ENCODE measurements around the gene KDM3A.

The KDM3A gene

DNA sequence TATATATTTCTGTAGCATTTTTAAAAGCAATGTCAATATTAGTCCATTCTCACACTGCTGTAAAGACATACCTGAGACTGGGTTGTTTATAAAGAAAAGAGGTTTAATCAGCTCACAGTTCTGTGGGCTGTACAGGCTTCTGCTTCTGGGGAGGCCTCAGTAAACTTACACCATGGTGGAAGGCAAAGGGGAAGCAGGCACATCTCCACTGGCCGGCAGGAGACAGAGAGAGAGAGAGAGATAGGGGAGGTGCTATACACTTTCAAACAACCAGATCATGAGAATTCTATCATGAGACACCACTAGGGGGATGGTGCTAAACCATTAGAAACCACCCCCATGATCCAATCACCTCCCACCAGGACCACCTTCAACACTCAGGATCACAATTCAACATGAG, 79.0 kb downstream of the KDM3A start:
- DNase-seq (ENCODE audit: low spot score), result no peak

DNA sequence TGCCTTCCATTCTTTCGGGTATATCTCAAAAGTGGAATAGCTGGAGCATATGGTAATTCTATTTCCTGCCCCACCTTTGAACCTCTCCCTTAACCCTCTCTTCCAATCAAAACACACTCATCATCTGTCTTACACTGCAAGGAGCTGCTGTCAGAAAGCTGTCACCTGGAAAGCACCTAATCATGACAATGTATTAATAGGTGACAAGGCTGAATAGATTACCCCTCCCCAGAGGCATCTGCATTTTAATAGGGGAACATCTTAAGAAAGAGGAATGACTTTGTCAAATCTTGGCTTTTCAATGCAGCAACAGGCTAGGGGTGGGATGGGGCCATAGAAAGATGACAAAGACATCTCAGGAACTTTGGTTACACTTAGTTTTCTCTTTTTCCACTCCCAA, 80.8 kb downstream of the KDM3A start:
- DNase-seq (ENCODE audit: low spot score), result no peak

DNA sequence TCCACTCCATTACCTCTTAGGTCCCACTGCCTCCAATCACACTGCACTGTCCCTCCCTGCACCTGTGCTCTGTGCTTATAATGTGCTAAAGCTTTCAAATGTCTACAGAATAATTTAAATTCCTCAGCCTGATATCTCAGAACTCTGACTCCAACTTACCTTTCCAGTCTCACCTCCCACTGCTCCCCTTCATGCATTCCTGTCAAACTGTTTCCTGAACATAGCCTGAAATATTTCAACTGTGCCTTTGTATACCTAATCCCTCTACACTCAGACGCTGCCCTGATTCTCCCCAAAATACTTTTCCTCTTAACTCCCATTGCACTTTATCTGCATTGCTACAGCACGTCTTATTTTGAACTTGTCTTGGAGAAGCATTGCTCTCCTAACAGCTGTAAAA, 81.5 kb downstream of the KDM3A start:
- DNase-seq (ENCODE audit: low spot score), result no peak

DNA sequence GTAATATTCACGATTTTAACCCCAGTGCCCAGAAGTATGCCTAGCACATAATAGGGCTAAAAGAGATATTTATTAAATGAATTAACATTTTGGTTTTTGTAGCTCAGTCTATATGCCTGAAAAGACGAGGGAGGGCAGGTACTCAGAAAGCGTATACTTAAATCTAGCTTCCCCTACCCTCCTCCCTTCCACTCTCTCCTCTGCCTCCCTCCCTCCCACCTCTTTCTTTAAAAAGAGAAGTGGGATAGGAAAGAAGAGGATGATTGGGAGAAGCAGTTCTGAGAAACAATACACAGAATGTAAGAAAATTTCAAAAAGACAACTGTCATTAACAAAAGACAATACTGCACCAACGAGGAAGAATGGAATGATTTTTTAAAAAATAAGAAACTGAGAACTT, 82.3 kb downstream of the KDM3A start:
- no peak for DNase-seq (ENCODE audit: low spot score)

DNA sequence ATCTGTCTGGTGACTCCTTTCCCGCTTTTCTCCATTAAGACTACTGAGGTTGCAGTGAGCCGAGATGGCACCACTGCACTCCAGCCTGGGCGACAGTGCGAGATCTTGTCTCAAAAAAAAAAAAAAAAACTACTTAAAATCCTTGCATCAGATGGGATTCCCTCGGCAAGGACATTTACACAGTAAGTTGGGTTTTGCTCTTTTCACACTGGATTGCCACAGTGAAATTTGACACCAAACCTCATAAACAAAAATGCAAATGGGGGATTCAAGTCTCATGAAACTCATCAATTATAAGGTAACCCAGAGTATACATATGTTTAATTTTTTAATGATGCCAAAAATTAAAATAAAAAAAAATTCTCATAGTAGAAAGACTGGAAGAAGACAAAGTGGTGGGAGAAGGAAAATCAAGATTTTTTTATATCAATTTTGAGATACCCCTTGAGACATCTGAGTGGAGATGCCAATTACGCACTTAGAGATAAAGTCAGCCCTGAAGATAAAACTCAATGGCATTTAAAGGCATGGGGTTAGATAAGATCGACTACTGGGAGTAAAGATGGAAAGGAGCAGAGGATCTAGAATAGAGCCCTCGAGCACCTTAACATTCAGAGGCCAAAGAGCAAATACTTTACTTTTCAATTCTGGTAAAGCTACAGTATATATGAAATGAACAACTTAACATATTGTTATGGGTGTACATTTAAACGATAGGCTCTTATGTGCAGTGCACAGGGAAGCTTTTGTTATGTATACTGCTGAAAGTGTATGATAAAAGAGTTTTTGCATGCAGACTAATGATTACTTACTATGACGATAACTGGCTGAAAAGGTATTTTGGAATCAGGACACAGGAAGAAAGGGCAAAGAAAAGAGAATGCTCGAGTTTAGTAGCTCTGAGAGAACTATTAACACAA, 84.5 kb downstream of the KDM3A start:
- DNase-seq (ENCODE audit: low spot score), result no peak

DNA sequence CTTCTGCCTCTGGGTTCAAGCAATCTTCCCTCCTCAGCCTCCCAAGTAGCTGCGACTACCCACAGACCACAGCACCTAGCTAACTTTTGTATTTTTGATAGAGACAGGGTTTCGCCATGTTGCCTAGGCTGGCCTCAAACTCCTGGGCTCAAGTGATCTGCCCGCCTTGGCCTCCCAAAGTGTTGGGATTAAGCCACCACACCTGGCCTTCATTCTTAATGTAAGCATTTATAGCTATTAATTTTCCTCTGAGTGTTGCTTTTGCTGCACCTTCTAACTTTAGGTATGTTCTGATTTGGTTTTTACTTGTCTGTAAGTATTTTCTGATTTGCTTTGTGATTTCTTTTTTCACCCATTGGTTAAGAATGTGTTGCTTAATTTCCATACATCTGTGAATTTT, 92.4 kb downstream of the KDM3A start:
- no peak for DNase-seq (ENCODE audit: low spot score)

DNA sequence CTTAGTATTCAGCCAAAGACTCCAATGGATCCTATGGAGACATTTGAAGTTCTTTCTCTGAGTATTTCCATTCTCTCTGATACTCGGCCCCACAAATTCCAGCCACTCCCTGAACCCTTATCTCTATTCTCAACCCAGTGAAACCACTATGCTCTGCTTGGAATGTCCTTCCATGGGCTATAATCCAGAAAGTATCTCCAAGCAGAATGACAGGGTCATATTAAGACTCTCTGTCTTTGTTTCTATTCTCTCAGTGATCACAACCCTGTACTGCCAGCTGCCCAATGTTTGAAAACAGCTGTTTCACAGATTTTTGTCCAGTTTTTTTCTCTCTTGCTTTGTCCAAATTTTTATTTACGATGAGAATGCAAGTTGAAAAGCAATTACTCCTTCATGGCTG, 100.2 kb downstream of the KDM3A start:
- DNase-seq (ENCODE audit: low spot score), result no peak
